HuH-7.5 (cell line): Measurements from ENCODE around the gene CARMIL3.

ENCODE experiments used
- DNase-seq: peaks from one replicate; pipeline ENCODE4 v3.0.0; 2011; ENCODE audit warnings: low spot score

CARMIL3 gene

DNA sequence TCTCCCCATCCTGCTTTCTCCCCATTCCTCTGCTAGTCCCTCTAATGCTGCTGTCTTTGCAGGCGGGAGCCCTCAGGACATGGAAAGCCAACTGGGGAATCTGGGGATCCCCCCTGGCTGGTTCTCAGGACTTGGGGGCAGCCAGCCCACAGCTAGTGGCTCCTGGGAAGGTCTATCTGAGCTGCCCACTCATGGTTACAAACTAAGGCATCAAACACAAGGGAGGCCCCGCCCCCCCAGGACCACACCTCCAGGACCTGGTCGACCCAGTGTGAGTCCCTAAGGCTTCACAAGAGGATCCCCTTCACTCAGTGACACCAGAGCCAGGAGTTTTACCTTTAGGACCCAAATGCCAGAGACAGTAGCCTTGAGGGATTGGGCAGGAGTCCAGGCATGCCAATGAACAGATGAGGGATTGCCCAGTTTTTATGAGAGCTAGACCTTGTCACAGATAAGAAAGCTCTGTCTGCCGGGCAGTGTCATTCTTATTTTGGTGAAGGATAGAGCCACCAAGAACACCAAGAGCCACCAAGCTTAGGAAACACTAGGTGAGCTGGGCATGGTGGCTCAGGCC lies 11.5 kb downstream of the CARMIL3 start:
- DNase-seq, result no peak

DNA sequence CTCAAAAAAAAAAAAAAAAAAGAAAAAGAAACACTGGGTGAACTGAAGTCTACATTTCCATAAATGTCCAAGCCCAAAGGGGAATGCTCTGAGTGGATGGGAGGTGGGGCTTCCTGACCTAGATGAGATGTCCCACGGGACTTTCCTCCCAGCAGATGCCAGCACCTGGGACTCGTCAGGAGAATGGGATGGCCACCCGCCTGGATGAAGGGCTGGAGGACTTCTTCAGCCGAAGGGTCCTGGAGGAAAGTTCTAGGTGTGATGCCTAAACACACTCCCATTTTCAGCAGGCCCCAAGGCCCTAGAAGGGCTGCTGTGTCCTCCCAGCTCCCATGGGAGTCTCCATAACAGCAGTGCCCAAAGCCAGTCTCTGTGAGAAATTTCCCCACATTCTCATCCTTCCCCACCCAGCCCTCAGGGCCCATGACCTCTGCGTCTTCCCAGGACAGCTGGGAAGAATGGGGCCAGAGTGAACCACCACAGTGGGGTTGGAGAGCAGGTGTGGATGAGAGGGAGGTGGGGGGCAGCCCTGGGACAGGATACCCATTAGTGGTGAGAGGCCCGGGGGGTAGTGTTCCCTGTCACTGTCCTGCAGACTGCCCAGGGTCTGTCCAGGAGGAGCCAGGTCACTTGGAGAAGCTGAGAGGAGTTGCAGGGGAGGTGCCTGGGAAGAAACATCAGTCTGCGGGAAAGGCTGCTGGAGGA lies 12.4 kb downstream of the CARMIL3 start:
- no peak for DNase-seq

DNA sequence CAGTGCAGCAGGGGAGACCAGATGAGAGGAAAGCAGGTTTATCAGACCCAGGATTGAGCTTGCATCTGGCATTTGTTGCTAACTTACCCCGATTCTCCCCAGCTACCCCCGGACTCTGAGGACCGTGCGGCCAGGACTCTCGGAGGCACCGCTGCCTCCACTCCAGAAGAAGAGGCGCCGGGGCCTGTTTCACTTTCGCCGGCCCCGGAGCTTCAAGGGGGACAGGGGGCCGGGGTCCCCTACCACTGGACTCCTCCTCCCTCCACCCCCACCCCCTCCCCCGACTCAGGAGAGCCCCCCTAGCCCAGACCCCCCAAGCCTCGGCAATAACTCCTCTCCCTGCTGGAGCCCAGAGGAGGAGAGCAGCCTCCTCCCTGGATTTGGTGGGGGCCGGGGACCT lies 13.0 kb downstream of the CARMIL3 start:
- no peak for DNase-seq

DNA sequence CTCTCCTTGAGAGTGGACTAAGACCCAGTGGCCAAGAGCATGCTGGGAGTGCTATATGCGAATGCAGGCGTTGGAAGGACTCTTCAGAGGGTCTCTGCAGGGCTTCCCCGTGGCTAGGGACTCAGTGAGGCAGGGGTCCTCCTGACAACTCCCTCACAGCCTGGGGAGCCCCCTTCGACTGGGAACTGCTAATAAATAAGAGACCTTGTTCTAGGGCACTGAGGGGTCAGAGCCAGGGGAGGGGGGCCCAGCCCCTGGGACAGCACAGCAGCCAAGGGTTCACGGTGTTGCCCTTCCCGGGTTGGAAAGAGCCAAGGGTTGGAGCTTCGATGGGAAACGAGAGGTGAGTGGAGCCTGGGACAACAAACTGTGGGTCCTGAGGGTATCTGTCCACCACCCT lies 13.6 kb downstream of the CARMIL3 start:
- DNase-seq, result no peak

DNA sequence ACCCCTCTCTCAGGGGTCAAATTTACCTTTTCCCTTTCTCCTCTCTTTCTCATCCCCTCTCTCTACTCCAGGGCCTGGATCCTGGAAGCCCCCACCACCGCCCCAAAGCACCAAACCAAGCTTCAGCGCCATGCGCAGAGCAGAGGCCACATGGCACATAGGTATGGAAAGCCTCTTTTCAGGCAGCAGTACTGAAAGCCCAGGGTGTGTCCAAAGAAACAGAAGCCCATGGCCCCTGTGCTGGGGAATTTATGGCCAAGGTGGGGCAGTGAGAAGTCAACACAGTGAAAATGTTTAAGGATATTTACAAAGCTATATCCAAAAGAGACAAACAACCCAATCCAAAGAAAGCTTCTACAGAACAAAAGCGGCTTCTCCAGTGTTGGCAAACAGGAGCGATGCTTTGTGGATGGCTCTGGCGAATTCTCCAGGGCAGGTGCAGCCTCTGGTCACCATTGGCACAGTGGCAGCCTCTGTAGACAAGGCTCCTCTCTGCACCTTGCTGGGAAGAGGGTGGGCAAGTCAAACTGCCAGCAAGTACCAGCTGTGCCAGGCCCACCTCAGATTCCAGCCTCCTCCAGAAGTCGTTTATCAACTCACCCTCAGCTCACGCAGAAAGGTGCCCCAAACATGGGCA lies 14.8 kb downstream of the CARMIL3 start:
- DNase-seq, result no peak

DNA sequence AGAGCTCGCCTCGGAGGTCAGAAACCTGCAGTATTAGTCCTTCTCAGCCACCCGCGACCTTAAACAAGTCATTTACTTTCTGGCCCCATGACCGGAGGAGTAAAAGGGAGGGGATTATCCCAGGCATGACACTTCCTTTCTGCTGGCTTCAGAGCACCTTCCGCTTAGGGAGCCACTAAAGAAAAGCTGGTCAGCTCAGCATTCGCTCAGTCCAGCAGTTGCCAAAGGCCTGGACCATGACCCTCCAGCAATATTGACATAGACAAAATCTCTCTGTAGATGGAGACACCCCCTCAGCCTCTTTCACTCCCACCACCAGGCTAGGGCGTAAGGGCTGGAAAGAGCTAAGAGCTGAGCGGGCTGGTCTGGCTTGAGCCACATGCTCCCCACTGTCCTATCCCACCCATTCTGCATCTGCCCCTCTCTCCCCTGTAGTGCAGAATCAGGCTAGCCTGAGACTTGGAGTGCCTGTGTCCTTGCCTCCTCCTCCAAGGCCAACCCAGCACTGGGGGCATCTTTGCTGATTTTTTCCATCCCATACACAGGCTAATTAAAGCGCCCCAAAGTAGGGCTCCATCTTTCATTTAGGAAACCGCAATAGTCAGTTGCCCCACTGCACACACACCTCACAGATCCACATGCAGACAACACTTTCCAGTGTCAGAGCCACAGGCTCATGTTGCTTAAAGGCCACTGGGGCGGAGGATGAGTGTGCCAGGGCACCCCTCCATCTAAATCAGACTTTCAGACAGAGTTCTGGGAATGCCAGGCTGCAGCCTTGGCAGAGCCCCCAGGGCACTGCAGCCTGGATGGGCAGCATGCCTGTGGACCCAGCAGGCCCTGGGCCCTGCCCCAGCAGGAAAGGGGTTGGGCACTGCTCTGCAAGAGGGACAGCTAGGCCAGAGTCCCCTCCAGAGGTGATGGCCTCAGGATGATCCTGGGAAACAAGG lies 15.6 kb downstream of the CARMIL3 start:
- DNase-seq, result no peak

DNA sequence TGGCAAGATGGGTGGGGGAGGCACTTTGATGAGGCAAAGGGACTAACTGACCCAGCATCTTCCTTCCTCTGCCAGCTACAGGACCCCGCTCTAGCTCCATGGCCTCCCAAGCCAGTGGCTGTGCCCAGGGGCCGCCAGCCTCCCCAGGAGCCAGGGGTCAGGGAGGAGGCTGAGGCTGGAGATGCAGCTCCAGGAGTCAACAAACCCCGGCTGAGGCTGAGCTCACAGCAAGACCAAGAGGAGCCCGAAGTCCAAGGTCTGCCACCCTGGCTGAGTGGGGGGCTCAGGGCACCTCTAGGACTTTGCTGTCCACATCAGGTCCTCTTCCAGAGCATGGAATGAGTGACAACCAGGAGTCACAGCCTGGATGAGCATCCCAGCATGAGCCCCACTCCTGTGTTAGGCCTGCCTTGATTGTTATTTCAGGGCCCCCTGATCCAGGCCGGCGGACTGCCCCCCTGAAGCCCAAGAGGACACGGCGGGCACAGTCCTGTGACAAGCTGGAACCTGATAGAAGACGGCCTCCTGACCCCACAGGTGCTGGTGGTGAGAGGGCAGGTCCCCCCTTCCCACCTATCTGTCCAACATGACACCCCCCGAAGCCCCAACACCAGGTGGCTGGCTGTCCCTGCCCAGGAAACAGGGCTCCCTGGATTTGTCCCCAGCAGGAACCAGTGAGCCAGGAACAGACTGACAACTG lies 17.1 kb downstream of the CARMIL3 start:
- no peak for DNase-seq

DNA sequence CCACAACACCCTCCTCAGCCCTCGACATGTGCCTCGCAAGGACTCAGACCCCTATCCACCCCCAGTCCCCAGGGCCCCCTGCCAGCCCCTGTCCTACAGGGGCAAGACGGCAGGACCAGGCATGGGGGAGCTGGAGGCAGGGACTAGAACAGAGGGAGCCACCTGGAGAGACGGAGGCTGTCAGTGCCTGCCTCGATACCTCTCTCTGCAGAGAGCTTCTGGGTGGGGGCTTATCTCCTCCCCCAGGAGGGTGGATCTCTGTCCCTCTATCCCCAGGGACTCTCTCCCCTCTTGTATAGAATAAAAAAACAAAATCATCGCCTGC lies 17.6 kb downstream of the CARMIL3 start:
- no peak for DNase-seq

DNA sequence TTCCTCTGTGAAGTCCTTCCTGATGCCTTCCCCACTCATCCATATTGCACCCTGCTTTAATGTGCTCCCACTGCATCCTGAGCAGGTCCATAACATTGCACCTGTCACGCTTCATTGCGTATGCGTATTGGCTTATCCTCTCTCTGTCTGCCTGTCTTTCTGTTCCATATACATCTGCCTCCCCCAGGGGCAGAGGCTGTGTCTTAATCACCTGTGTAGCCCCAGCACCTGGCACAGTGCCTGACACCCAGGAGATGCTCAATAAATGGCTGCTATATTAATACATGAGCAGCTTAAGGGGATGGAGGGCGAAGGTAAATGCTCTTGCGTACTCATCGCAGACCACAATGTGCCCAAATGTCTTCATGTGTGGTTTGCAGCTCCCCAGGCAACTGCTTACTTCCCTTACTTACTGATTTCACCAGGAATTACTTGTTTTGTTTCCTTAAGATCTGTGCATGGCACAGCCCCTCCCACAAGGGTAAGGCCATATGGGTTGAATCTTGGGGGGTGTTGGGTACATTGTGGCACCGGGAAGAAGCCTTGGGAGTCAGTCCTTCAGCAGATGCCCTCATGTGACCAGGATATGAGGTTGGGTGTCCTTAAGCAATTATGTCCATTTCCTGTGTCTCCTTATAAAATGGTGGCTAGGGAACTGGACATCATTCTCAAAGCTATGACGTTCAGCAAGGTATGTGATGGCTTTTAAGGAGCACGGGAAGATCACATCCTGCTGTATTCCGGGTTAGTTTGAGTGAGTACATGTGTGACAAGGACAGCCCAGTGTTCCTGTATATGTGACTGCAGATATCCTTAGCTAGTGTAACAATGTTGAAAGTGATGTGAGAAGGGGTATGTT lies 18.7 kb downstream of the CARMIL3 start:
- no peak for DNase-seq

DNA sequence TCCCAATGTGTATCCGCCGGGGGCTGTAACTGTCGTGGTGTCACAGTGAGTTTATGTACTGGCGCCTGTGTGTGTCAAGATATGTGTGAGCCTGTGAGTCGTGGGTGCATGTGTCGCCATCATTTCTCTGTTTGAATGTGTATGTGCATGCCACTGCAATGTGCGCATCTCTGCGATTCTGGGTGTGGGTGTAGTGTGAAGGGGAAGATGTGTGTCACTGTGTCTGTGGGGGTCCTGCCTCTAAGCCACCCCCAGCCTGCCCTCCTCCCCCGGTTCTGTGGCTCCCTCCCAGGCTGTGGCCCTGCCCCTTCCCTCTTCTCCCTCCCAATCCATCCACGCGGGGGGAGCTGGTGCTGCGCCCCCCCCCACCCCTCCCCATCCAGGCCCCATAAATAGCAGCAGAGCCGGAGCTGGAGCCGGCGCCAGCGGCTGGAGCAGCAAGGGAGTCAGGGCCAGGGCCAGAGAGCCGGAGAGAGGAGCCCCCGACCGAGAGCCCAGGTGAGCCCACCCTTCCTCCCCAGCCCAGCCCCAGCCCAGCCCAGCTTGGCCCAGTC lies 19.4 kb downstream of the CARMIL3 start, which contains the start of gene CPNE6:
Gene CPNE6, plus strand, starts transcription at position 419 of the 554 bp plus-strand sequence. CDS start 1,375 bp downstream, outside the sequence.
- DNase-seq, result no peak

DNA sequence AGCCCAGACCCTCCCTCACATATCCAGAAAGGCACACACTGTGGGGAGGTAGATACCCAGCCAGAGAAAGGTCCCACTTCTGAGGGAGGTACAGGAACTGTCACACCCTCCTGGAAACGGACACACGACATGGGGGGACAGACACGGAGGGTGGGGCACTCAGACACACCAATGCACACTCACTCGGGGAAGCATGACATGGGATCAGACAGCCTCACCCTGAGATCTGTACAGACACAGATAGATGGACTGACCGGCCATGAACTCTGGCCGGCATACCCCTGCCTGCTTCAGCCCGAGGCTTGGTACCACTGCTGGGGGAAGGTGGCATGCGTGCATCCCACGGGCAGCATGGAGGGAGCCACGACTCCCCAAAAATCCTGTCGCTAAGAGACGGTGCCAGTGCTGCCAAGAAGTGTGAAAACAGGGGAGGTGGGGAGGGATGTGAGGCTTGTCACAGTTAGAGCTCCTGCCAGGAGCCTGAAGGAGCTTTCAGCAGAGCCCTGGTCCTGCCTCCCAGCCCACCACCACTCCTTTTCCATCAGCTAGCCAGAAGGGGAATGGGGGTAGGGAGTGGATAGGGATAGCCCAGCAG lies 20.1 kb downstream of the CARMIL3 start:
- no peak for DNase-seq

DNA sequence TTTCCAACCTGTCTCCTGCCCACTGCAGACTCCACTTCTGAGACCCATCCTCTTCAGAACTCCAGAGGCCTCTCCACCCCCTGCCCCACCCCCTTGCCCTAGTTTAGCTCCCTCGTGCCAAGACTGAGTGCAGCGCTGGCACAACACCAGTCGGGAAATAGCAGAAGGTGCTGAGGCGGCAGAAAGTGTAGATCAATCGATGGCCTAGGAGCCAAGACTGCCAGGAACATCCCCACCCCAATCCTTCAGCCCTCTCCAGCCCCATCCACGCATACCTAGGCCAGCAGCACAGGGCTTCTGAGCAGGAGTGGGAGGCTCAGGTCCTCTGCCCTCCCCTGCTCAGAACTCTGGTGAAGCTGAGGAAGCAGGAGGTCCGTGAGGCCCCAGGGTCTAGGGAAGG lies 20.6 kb downstream of the CARMIL3 start:
- no peak for DNase-seq

DNA sequence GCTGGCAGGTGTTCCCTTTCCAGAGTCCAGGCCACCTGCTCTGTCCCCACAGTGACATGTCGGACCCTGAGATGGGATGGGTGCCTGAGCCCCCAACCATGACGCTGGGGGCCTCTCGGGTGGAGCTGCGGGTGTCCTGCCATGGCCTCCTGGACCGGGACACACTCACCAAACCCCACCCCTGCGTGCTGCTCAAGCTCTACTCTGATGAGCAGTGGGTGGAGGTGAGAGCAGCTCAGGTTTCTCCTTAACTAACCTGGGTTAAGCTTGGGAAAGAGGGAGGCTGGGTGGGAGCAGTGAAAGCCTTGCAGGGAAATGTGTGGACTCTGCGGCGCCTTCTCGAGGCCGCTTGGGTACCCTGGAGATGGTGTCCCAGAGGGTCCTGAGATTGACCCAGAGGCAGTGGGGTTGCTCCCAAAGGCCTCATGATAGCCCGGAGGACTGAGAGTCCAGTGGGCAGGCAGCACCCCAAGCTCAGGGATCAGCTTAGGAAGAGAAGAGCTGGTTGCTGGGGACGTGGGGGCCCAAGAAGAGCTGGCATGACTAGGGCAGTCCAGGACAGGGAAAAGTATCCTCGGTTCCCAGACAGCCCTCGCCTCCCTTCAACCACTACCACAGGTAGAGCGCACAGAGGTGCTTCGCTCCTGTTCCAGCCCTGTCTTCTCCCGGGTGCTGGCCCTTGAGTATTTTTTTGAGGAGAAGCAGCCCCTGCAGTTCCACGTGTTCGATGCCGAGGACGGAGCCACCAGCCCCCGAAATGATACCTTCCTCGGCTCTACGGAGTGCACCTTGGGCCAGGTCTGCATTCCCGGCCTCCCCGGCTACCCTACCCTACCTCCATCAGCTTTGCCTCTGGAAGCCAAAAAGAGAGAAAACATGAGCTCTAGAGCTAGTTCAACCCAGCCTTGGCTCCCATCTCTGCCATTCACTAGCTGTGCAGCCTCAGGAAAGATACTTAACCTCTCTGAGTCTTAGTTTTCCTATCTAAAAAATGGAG lies 21.4 kb downstream of the CARMIL3 start:
- DNase-seq, result no peak

DNA sequence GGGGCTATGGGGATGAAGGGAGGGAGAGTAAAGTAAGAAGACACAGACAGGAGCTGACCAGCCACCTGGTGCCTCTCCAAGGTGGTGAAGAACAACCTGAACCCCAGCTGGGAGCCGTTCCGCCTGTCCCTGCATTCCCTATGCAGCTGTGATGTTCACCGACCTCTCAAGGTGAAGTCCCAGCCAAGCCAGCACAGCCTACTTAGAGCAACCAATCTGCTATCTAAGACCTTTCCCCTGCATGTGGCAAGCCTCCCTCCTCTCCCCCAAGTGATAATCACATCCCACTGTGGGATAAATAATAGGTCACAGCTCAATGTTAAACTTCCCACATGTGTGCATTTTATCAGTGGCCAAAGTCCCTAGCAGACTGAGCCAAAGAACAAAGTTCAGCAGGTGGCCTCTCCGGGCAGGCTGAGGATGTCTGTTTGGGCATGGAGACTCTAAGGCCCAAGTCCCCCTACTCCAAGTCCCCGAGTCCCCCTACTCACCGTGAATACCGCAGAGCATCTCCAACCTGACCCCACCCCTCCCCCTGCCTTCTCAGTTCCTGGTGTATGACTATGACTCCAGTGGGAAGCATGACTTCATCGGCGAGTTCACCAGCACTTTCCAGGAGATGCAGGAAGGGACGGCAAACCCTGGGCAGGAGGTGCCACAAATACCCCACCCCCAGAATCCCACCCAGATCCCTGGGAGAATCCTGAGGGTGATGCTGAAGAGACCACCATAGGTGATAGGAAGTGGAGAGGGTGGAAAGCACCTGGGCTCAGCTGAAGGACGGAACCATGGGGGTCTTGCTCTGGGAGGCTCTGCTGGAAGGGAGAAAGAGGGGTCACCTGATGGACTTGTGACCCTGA lies 23.0 kb downstream of the CARMIL3 start:
- DNase-seq, result no peak

DNA sequence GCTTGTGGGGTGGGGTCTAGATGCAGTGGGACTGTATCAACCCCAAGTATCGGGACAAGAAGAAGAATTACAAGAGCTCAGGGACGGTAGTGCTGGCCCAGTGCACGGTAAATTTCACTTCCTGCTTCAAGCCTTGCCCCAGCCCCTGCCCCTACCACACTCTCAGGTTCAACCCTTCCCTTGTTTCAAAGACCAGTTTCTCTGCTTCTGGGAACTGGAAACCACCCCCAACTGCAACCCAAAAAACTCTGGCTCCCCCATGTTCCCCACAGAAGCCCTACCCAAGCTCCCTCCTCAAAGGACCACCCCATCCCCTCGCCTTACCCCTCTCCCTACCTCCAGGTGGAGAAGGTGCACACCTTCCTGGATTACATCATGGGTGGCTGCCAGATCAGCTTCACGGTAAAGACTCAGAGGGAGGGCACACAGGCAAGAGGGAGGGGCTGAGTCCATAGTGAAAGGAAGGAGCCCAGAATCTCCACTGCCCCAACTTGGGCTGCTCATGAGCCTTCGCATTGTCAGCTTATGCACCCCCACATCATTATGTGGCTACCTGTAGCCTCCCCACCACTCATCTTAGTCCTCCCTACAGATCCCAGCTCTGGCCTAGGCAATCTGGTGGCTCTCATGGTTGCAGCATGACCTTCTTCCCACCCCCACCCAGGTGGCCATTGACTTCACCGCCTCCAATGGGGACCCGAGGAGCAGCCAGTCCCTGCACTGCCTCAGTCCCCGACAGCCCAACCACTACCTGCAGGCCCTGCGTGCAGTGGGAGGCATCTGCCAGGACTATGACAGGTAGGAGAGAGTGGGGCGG lies 23.9 kb downstream of the CARMIL3 start:
- no peak for DNase-seq

DNA sequence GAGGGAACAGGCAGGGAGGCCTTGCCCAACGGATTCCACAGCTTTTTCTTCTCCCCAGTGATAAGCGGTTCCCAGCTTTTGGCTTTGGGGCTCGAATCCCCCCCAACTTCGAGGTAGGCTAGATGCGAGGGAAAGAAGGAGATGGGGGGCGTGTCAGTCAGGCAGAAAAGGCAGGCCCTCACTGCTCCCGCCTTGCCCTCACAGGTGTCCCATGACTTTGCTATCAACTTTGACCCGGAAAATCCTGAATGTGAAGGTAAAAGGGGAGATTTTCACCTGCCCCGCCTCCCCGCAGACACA lies 24.4 kb downstream of the CARMIL3 start:
- DNase-seq, result no peak

DNA sequence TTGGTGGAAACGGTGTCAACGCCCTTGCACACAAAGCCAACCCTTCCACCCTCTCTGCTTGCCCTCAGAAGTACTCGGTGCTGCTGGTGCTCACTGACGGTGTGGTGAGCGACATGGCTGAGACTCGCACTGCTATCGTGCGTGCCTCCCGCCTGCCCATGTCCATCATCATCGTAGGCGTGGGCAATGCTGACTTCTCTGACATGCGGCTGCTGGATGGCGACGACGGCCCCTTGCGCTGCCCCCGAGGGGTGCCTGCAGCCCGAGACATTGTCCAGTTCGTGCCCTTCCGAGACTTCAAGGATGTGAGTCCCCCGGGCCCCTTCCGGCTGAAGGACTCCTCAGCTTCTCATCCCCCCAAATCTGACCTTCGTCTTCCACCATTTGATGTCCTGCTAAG lies 25.3 kb downstream of the CARMIL3 start:
- no peak for DNase-seq
